H1 (cell line): ENCODE results near the gene ERI3. TPM values are rescaled to one million over a fixed set of nuclear protein-coding genes. Genes with fewer than 3 reads are reported as not detected.

Experiments used
- CTCF ChIA-PET: fragments of 300-600 bp; sonication (Branson Sonifier 250); formaldehyde crosslinking; loops from one replicate; lab custom pipeline; 2021; ENCODE audit not compliant: partially characterized antibody; lab: Charles Lee
- POLR2A ChIA-PET: fragments of 300-600 bp; sonication (Branson Sonifier 250); formaldehyde crosslinking; loops from one replicate; lab custom pipeline; 2021; ENCODE audit warnings: inconsistent platforms; ENCODE audit not compliant: partially characterized antibody; lab: Charles Lee
- DNase-seq, 2 experiments: peaks; one replicate each; pipeline versions ENCODE4 v3.0.0 to v3.0.0-alpha.2; 2010 to 2022; ENCODE audit warnings: low spot score in 2 of 2, low read depth in 1 of 2, mixed read lengths in 1 of 2
- FAIRE-seq: peaks from 2 replicates; lab custom pipeline; 2011; peaks lifted over from hg19 to GRCh38; lab: Jason Lieb, UNC
- H2AFZ ChIP-seq: 2 replicates; pipeline ENCODE4 v1.8.1; 2012; ENCODE audit warnings: low read length, inconsistent platforms
- H2AK5ac ChIP-seq: 2 replicates; pipeline ENCODE4 v1.6.1; 2013; ENCODE audit warnings: low read depth, low read length
- H2BK120ac ChIP-seq: replicated peaks from 2 replicates; pipeline ENCODE3; 2013; ENCODE audit warnings: low read depth, low read length, inconsistent platforms
- H2BK12ac ChIP-seq: 2 replicates; pipeline ENCODE4 v1.6.1; 2013; ENCODE audit warnings: low read depth, low read length
- H2BK15ac ChIP-seq: 2 replicates; pipeline ENCODE4 v1.6.1; 2013; ENCODE audit warnings: low read length
- H2BK20ac ChIP-seq: 2 replicates; pipeline ENCODE4 v1.6.1; 2013; ENCODE audit warnings: low read length
- H2BK5ac ChIP-seq: 2 replicates; pipeline ENCODE4 v1.6.1; 2013; ENCODE audit warnings: low read depth, low read length
- H3K14ac ChIP-seq: 2 replicates; pipeline ENCODE4 v1.6.1; 2013; ENCODE audit warnings: inconsistent platforms; ENCODE audit not compliant: insufficient read length
- H3K18ac ChIP-seq: 2 replicates; pipeline ENCODE4 v1.6.1; 2013; ENCODE audit warnings: low read length; ENCODE audit errors: extremely low read depth
- H3K23ac ChIP-seq: 2 replicates; pipeline ENCODE4 v1.6.1; 2013; ENCODE audit warnings: inconsistent platforms; ENCODE audit not compliant: insufficient read length
- H3K23me2 ChIP-seq: 2 replicates; pipeline ENCODE4 v1.6.1; 2013; ENCODE audit warnings: low read depth, low read length
- H3K27ac ChIP-seq: 2 replicates; pipeline ENCODE4 v1.6.1; 2011; ENCODE audit warnings: low read depth, low read length, inconsistent platforms
- H3K27me3 ChIP-seq, 4 experiments: replicated peaks in 1 of 4; 1 replicate in 1 of 4; 2 replicates in 3 of 4; pipeline versions ENCODE4 v1.6.1 to v1.8.1; 2011 to 2013; ENCODE audit warnings: low read length in 3 of 4, mild to moderate bottlenecking in 3 of 4, inconsistent platforms in 2 of 4, mixed read lengths in 2 of 4, moderate library complexity in 1 of 4; ENCODE audit not compliant: control insufficient read depth in 3 of 4, insufficient read depth in 3 of 4; ENCODE audit errors: extremely low read depth in 1 of 4
- H3K36me3 ChIP-seq, 4 experiments: 2 replicates each; pipeline versions ENCODE4 v1.6.1 to v1.8.1; 2011 to 2013; ENCODE audit warnings: mild to moderate bottlenecking in 4 of 4, low read length in 3 of 4, moderate library complexity in 2 of 4, control low read depth in 1 of 4, inconsistent platforms in 1 of 4; ENCODE audit not compliant: insufficient read depth in 4 of 4, control insufficient read depth in 2 of 4
- H3K4ac ChIP-seq: replicated peaks from 2 replicates; pipeline ENCODE3; 2013; ENCODE audit warnings: low read length, low read depth, mixed read lengths, inconsistent platforms; ENCODE audit not compliant: insufficient read length
- H3K4me1 ChIP-seq, 4 experiments: replicated peaks in 1 of 4; 1 replicate in 1 of 4; 2 replicates in 3 of 4; pipeline versions ENCODE4 v1.6.1 to v1.8.1; 2011 to 2013; ENCODE audit warnings: low read length in 3 of 4, inconsistent platforms in 2 of 4, mixed read lengths in 1 of 4; ENCODE audit not compliant: insufficient read depth in 4 of 4, control insufficient read depth in 3 of 4
- H3K4me2 ChIP-seq, 2 experiments: 2 replicates each; pipeline versions ENCODE4 v1.6.1 to v1.8.1; 2011 to 2013; ENCODE audit warnings: low read depth in 2 of 2, low read length in 2 of 2, control low read depth in 1 of 2, inconsistent platforms in 1 of 2, mild to moderate bottlenecking in 1 of 2; ENCODE audit not compliant: insufficient read depth in 1 of 2
- H3K4me3 ChIP-seq, 4 experiments: fragments of 200-600, 300-600 bp in 1 of 4; sonication (generic), shearing (Covaris generic), sonication (Bioruptor Twin) in 1 of 4; 2 replicates each; pipeline versions ENCODE4 v1.5.1 to v1.8.1; 2011 to 2016; ENCODE audit warnings: low read length in 4 of 4, low read depth in 3 of 4, control low read depth in 2 of 4, inconsistent platforms in 2 of 4, mild to moderate bottlenecking in 2 of 4, mixed read lengths in 1 of 4, moderate library complexity in 1 of 4; ENCODE audit not compliant: insufficient read depth in 2 of 4; ENCODE audit errors: extremely low read depth in 1 of 4
- H3K56ac ChIP-seq: replicated peaks from 2 replicates; pipeline ENCODE3; 2013; ENCODE audit warnings: low read depth, mild to moderate bottlenecking, mixed read lengths, low read length, inconsistent platforms; ENCODE audit not compliant: insufficient read length
- H3K79me1 ChIP-seq: 2 replicates; pipeline ENCODE4 v1.6.1; 2013; ENCODE audit warnings: low read depth, low read length, control low read depth
- H3K79me2 ChIP-seq, 2 experiments: 2 replicates each; pipeline versions ENCODE4 v1.6.1 to v1.8.1; 2012 to 2013; ENCODE audit warnings: low read length in 2 of 2, mild to moderate bottlenecking in 2 of 2, inconsistent platforms in 1 of 2; ENCODE audit not compliant: insufficient read depth in 2 of 2, control insufficient read depth in 1 of 2
- H3K9ac ChIP-seq, 4 experiments: replicated peaks in 1 of 4; 1 replicate in 1 of 4; 2 replicates in 3 of 4; pipeline versions ENCODE4 v1.6.1 to v1.8.1; 2011 to 2013; ENCODE audit warnings: low read depth in 3 of 4, low read length in 3 of 4, control low read depth in 2 of 4, mild to moderate bottlenecking in 2 of 4, moderate library complexity in 2 of 4, inconsistent platforms in 1 of 4; ENCODE audit errors: extremely low read depth in 1 of 4
- H3K9me3 ChIP-seq, 2 experiments: 2 replicates each; pipeline versions ENCODE4 v1.6.1 to v1.8.1; 2012 to 2013; ENCODE audit warnings: mild to moderate bottlenecking in 2 of 2, moderate library complexity in 2 of 2, control low read depth in 1 of 2, inconsistent platforms in 1 of 2, low read depth in 1 of 2, low read length in 1 of 2, mixed read lengths in 1 of 2; ENCODE audit not compliant: insufficient read depth in 2 of 2
- H4K20me1 ChIP-seq, 2 experiments: replicated peaks in 1 of 2; 2 replicates each; pipeline versions ENCODE3 to v1.8.1; 2011 to 2013; ENCODE audit warnings: inconsistent platforms in 2 of 2, low read length in 2 of 2, mild to moderate bottlenecking in 1 of 2; ENCODE audit not compliant: insufficient read depth in 2 of 2, control insufficient read depth in 1 of 2
- H4K5ac ChIP-seq: 2 replicates; pipeline ENCODE4 v1.6.1; 2013; ENCODE audit warnings: low read length, low read depth, mixed read lengths, inconsistent platforms; ENCODE audit not compliant: insufficient read length
- H4K8ac ChIP-seq: 2 replicates; pipeline ENCODE4 v1.8.0; 2013; ENCODE audit warnings: mild to moderate bottlenecking, moderate library complexity, low read length, inconsistent platforms; ENCODE audit not compliant: insufficient read depth; ENCODE audit errors: extremely low read depth
- H4K91ac ChIP-seq: replicated peaks from 2 replicates; pipeline ENCODE3; 2013; ENCODE audit warnings: low read length, mixed read lengths, inconsistent platforms; ENCODE audit not compliant: insufficient read length
- JUND ChIP-seq: IDR thresholded peaks from 2 replicates; pipeline ENCODE4 v1.6.1; 2011; ENCODE audit warnings: mild to moderate bottlenecking, improper control_type of control experiment, low read length
- MAFK ChIP-seq: IDR thresholded peaks from 2 replicates; pipeline ENCODE4 v1.6.1; 2012; ENCODE audit warnings: low read depth, mild to moderate bottlenecking, improper control_type of control experiment, low read length
- MAX ChIP-seq: IDR thresholded peaks from 2 replicates; pipeline ENCODE4 v1.6.1; 2012; ENCODE audit warnings: inconsistent platforms
- NANOG ChIP-seq: IDR thresholded peaks from 2 replicates; pipeline ENCODE4 v1.6.1; 2011; ENCODE audit warnings: low read length, low read depth, mild to moderate bottlenecking, inconsistent platforms; ENCODE audit not compliant: insufficient read depth, poor library complexity, severe bottlenecking
- PHF8 ChIP-seq: fragments of 200-600 bp; sonication (generic); conservative IDR thresholded peaks from 2 replicates; pipeline ENCODE4 v1.7.1; 2012; ENCODE audit warnings: low read depth, mild to moderate bottlenecking, inconsistent platforms, low read length, moderate library complexity
- POLR2A ChIP-seq, 2 experiments: IDR thresholded peaks; 1 replicate in 1 of 2; 2 replicates in 1 of 2; pipeline ENCODE4 v1.6.1; 2011; ENCODE audit warnings: low read depth in 2 of 2, low read length in 2 of 2, mild to moderate bottlenecking in 2 of 2; ENCODE audit errors: control extremely low read depth in 1 of 2
- POU5F1 ChIP-seq: IDR thresholded peaks from 2 replicates; pipeline ENCODE4 v1.6.1; 2011; ENCODE audit warnings: low read depth, mild to moderate bottlenecking, low read length, moderate library complexity
- RFX5 ChIP-seq: IDR thresholded peaks from 2 replicates; pipeline ENCODE4 v1.6.1; 2011; ENCODE audit warnings: low read depth, low read length, improper control_type of control experiment, borderline replicate concordance
- TAF7 ChIP-seq: optimal IDR thresholded peaks from 2 replicates; pipeline ENCODE3; 2011; ENCODE audit warnings: low read depth, mild to moderate bottlenecking, inconsistent platforms, low read length, moderate library complexity, borderline replicate concordance
- TEAD4 ChIP-seq: IDR thresholded peaks from 2 replicates; pipeline ENCODE4 v1.6.1; 2012; ENCODE audit warnings: low read depth, low read length, inconsistent platforms, mixed read lengths
- WGBS, 2 experiments: shearing (Covaris generic) in 1 of 2; methylation state at CpG; one replicate each; pipeline versions ENCODE4 v1.1.6 to v1.1.7; 2013 to 2015; ENCODE audit warnings: low lambda C conversion rate in 2 of 2, mixed read lengths in 2 of 2, inconsistent platforms in 1 of 2, low coverage in 1 of 2, missing lambda C conversion rate in 1 of 2; ENCODE audit not compliant: insufficient replicate concordance in 2 of 2, insufficient coverage in 1 of 2, insufficient read length in 1 of 2; ENCODE audit errors: extremely low coverage in 1 of 2, missing lambda C conversion rate in 1 of 2; 5-methylcytosine and 5-hydroxymethylcytosine counted together
- polyA plus RNA-seq, 7 experiments: library from polyadenylated mRNA; depleted of rRNA in 3 of 7; stranded (reverse) in 5 of 7; unstranded in 2 of 7; fragments of >200 nt in 5 of 7; fragments of 200-250 nt in 2 of 7; gene quantifications; 1 replicate in 5 of 7; 2 replicates in 1 of 7; 4 replicates in 1 of 7; pipeline versions ENCODE4 v1.2.1 to v1.2.3, GENCODE V29; 2011 to 2013; ENCODE audit warnings: missing spikeins in 2 of 7, mixed read lengths in 2 of 7
- total RNA-seq: library from RNA; stranded (reverse); fragmentation: NEBNext Ultra II Directional; extraction: Animal tissue kit (Norgen Biotek cat#: 25700); gene quantifications from 2 replicates; pipeline ENCODE4 v1.2.1, GENCODE V29; 2021
- TF ChIP-seq, protein P1 (sequence below): IDR thresholded peaks from 2 replicates; pipeline ENCODE4 v1.6.1; 2011; ENCODE audit warnings: low read length, improper control_type of control experiment
- TF ChIP-seq, protein P2 (sequence below): IDR thresholded peaks from 2 replicates; pipeline ENCODE4 v1.6.1; 2012; ENCODE audit warnings: inconsistent platforms

ERI3 gene
- total and polyA plus RNA-seq, 2 of the 8 experiments (the other 6 are each of a cell fraction or from before 2014, with no cell fraction given), result 81.1 to 199 TPM

GRCh38 chr1:44310006-44310405 lies 45.1 kb downstream of the ERI3 start:
- peaks cover 0 to 4% (median 3%) of the 10 kb centered on the region in 4 experiments; a peak in 2 of 7 replicates for H3K4me1 ChIP-seq
- TF ChIP-seq TAF7 (no peak), POU5F1 (no peak), POLR2A (IDR thresholded peaks at IDR 0.05; ENCODE audit: control extremely low read depth in 1 of 2, low read depth in 2 of 2, low read length in 2 of 2) (no peak), NANOG (no peak), PHF8 (no peak), RFX5 (no peak), MAFK (no peak), TEAD4 (no peak), JUND (no peak), MAX (no peak)
- TF ChIP-seq, protein P1, sequence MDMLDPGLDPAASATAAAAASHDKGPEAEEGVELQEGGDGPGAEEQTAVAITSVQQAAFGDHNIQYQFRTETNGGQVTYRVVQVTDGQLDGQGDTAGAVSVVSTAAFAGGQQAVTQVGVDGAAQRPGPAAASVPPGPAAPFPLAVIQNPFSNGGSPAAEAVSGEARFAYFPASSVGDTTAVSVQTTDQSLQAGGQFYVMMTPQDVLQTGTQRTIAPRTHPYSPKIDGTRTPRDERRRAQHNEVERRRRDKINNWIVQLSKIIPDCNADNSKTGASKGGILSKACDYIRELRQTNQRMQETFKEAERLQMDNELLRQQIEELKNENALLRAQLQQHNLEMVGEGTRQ, result no peak
- TF ChIP-seq, protein P2, sequence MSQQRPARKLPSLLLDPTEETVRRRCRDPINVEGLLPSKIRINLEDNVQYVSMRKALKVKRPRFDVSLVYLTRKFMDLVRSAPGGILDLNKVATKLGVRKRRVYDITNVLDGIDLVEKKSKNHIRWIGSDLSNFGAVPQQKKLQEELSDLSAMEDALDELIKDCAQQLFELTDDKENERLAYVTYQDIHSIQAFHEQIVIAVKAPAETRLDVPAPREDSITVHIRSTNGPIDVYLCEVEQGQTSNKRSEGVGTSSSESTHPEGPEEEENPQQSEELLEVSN, result no peak

More at GRCh38 chr1:44310006-44310405, 45.1 kb downstream of the ERI3 start:
- Histone ChIP-seq H3K14ac (no peak overlapping the region), H2BK5ac (no peak overlapping the region), H3K27me3 (no peaks in the 10 kb centered on the region), H4K5ac (no peak overlapping the region), H3K23me2 (peaks cover 1% of the 10 kb centered on the region; the same call in 1 of the 2 replicates), H3K36me3 (peaks cover 3 to 49% (median 25%) of the 10 kb centered on the region in 4 experiments; a peak in 6 of 8 replicates), H4K20me1 (peaks cover 2 to 7% of the 10 kb centered on the region in 2 experiments), H3K4me2 (no peak overlapping the region), H3K23ac (no peak overlapping the region), H3K27ac (no peak overlapping the region), H3K79me1 (no peaks in the 10 kb centered on the region; the same call in none of the 2 replicates), H3K56ac (no peak overlapping the region), H3K79me2 (no peaks in the 10 kb centered on the region), H2AK5ac (no peak overlapping the region), H4K8ac (no peak overlapping the region), H2BK120ac (no peak overlapping the region), H2BK15ac (no peak overlapping the region), H2AFZ (no peak overlapping the region), H3K18ac (no peak overlapping the region), H3K4me3 (no peak overlapping the region), H3K9ac (no peak overlapping the region), H3K4ac (no peak overlapping the region), H2BK12ac (no peak overlapping the region), H3K9me3 (no peaks in the 10 kb centered on the region), H4K91ac (no peak overlapping the region), H2BK20ac (no peak overlapping the region)
- ChIA-PET POLR2A (no interaction called here), CTCF (interaction anchor here (0.5 to 7.0 kb wide), 2 partner anchors 14 to 238 kb away, joined by 3 to 68 read pairs; no protein-coding TSS in a partner anchor)
- 82% methylated on average over 3 of the region's 3 CpGs; no CpG with 5 or more reads in 1 of the 2 experiments for WGBS, 2 experiments
- DNase-seq, result no peak
- no peak for FAIRE-seq
